Thoracic aorta (tissue), 2 donors: Measurements from ENCODE around the gene SOX2. TPM values are rescaled to one million over a fixed set of nuclear protein-coding genes. Genes with fewer than 3 reads are reported as not detected.

Experiments
- ATAC-seq: fragments of 150-250 bp; one replicate; pipeline ENCODE4 v1.8.0; 2017; ENCODE audit warnings: low read depth; ENCODE audit not compliant: insufficient number of reproducible peaks, low FRiP score
- DNase-seq: peaks from one replicate; pipeline ENCODE4 v3.0.0-alpha.2; 2020; ENCODE audit warnings: low spot score
- H3K27ac ChIP-seq, 2 donors: fragments of 200-600 bp; sonication (generic); 1 replicate in 1 of 2; 2 replicates in 1 of 2; pipeline ENCODE4 v1.5.1; 2016; ENCODE audit warnings: mild to moderate bottlenecking in 2 of 2, moderate library complexity in 2 of 2
- H3K27me3 ChIP-seq: fragments of 200-600 bp; sonication (generic); replicated peaks from 2 replicates; pipeline ENCODE4 v1.6.0; 2016; ENCODE audit warnings: mild to moderate bottlenecking; ENCODE audit not compliant: insufficient read depth
- H3K36me3 ChIP-seq: fragments of 200-600 bp; sonication (generic); one replicate; pipeline ENCODE4 v1.5.1; 2016
- H3K4me1 ChIP-seq, 2 donors: fragments of 200-600 bp; sonication (generic); 1 replicate in 1 of 2; 2 replicates in 1 of 2; pipeline versions ENCODE4 v1.5.1 to v1.6.0; 2016; ENCODE audit warnings: low read depth in 2 of 2, mild to moderate bottlenecking in 1 of 2; ENCODE audit not compliant: control insufficient read depth in 1 of 2
- H3K4me3 ChIP-seq: fragments of 200-600 bp; sonication (generic); 2 replicates; pipeline ENCODE4 v1.5.1; 2016; ENCODE audit warnings: mild to moderate bottlenecking
- H3K9me3 ChIP-seq: fragments of 200-600 bp; sonication (generic); 2 replicates; pipeline ENCODE4 v1.5.1; 2016
- total RNA-seq, 2 donors: library from RNA; depleted of rRNA; stranded (reverse); fragments of >200 nt; gene quantifications; one replicate each; pipeline versions ENCODE4 v1.1.0 to v1.2.3, GENCODE V29; 2016
- TF ChIP-seq, protein P1 (sequence below): fragments of 200-600 bp; sonication (generic); IDR thresholded peaks from one replicate; pipeline ENCODE4 v1.5.1; 2019; ENCODE audit warnings: antibody characterized with exemption

The SOX2 gene
- total RNA-seq, 2 donors from 2014 or later = 0.35 TPM; not detected in 1

- Histone ChIP-seq H3K27me3 (no peaks in the 10 kb centered on the region), H3K4me1 (peaks cover 0 to 8% of the 10 kb centered on the region in 2 donors), H3K27ac (no peak overlapping the region), H3K36me3 (no peaks in the 10 kb centered on the region), H3K9me3 (no peaks in the 10 kb centered on the region), H3K4me3 (no peak overlapping the region)
- no peak for DNase-seq
- ATAC-seq = no peak
- TF ChIP-seq, protein P1, sequence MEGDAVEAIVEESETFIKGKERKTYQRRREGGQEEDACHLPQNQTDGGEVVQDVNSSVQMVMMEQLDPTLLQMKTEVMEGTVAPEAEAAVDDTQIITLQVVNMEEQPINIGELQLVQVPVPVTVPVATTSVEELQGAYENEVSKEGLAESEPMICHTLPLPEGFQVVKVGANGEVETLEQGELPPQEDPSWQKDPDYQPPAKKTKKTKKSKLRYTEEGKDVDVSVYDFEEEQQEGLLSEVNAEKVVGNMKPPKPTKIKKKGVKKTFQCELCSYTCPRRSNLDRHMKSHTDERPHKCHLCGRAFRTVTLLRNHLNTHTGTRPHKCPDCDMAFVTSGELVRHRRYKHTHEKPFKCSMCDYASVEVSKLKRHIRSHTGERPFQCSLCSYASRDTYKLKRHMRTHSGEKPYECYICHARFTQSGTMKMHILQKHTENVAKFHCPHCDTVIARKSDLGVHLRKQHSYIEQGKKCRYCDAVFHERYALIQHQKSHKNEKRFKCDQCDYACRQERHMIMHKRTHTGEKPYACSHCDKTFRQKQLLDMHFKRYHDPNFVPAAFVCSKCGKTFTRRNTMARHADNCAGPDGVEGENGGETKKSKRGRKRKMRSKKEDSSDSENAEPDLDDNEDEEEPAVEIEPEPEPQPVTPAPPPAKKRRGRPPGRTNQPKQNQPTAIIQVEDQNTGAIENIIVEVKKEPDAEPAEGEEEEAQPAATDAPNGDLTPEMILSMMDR = no peak
Observed at GRCh38 chr3:181690769-181691168, 21.0 kb upstream of the SOX2 start.

DNA sequence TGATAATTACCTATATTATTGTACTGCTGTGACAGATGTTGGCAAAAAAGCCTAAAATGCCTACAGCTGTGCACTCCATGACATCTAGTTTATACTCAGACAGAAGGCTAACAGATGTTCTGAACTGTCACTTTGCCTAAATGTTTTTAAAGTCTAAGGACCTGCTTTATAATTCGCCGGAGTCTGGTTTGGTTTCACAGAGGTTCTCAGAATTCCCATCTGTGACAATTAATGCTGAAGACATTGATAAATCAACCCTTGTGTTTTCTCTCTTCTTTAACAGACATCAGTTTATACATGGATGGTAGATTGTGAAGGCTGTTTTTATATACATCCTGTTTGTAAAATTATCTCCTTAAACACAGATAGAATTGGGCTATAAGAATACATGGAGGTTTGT is 19.8 kb upstream of the SOX2 start:
- ATAC-seq (no peak), DNase-seq (no peak)
- no peaks in the 10 kb centered on the region for H3K9me3 ChIP-seq
- H3K4me3 ChIP-seq = no peak overlapping the region
- H3K27ac ChIP-seq = no peak overlapping the region
- TF ChIP-seq, protein P1 = no peak
- peaks cover 0 to 19% of the 10 kb centered on the region in 2 donors for H3K4me1 ChIP-seq
- peaks cover 8% of the 10 kb centered on the region for H3K27me3 ChIP-seq
- no peaks in the 10 kb centered on the region for H3K36me3 ChIP-seq

GRCh38 chr3:181692311-181693145 is 19.2 kb upstream of the SOX2 start:
- H3K27ac ChIP-seq = no peak overlapping the region
- no peaks in the 10 kb centered on the region for H3K36me3 ChIP-seq
- DNase-seq = no peak
- H3K4me1 ChIP-seq = peaks cover 0 to 19% of the 10 kb centered on the region in 2 donors
- H3K4me3 ChIP-seq = no peak overlapping the region
- TF ChIP-seq, protein P1 = no peak
- no peak for ATAC-seq
- peaks cover 12% of the 10 kb centered on the region for H3K27me3 ChIP-seq
- no peaks in the 10 kb centered on the region for H3K9me3 ChIP-seq

DNA sequence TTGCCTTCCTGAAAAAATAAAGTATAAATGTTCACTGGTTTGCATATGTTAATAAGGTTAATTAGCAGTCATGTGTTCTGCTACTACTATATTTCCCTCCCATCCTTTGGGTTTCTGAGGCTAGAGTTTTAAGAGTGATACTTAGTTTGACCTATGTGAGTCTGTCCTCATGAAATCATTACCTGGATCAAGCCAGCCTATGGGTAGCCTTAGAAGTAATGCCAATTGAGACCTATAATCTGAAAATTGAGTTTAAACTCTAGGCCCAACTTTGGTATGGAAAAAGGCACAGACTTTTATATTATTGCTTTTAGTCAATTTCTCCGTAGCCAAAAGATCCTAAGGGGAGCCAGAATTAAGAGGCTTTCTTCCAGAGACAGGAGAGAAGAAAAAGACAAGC is 18.4 kb upstream of the SOX2 start:
- ATAC-seq (no peak), DNase-seq (no peak)
- no peaks in the 10 kb centered on the region for H3K9me3 ChIP-seq
- peaks cover 12% of the 10 kb centered on the region for H3K27me3 ChIP-seq
- no peaks in the 10 kb centered on the region for H3K36me3 ChIP-seq
- peaks cover 0 to 19% of the 10 kb centered on the region in 2 donors for H3K4me1 ChIP-seq
- no peak overlapping the region for H3K4me3 ChIP-seq
- TF ChIP-seq, protein P1 = no peak
- H3K27ac ChIP-seq = no peak overlapping the region

- TF ChIP-seq, protein P1 = no peak
- no peak for DNase-seq
- peaks cover 25% of the 10 kb centered on the region for H3K27me3 ChIP-seq
Observed at GRCh38 chr3:181694805-181695660, 16.7 kb upstream of the SOX2 start.

More at GRCh38 chr3:181694805-181695660, 16.7 kb upstream of the SOX2 start:
- H3K4me3 ChIP-seq = peak overlapping the region; percentile 70
- ATAC-seq = no peak
- no peak overlapping the region for H3K27ac ChIP-seq
- H3K4me1 ChIP-seq = peaks cover 0 to 19% of the 10 kb centered on the region in 2 donors
- no peaks in the 10 kb centered on the region for H3K36me3 ChIP-seq
- H3K9me3 ChIP-seq = no peaks in the 10 kb centered on the region
